Activated CD4-positive, alpha-beta T cell treated with anti-CD3 and anti-CD28 coated beads, Interleukin-2, amount 50 U/mL, for 1 hour (primary cell): ENCODE results near the gene NRG2.

Experiments used
- DNase-seq: peaks from one replicate; pipeline ENCODE4 v3.0.0-alpha.2; 2020

Gene NRG2

DNA sequence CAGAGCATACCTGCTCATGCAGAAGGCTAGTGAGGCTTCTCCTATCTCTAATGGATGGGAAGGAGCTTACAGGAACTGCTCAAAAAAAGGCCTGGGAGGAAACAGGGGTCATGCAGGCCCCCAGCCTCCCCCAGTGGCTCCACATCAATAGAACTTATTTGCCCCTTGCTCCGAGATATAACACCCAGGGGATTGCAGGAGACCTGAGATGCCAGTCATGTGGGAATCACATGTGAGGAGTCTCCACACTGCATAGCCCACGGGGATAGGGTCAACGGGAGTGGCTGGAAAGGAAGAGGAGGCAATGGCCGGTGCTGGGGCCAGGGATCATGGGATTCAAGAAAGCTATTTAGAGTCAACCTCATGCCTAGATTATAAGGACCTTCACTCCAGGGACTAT lies 76.2 kb downstream of the NRG2 start:
- DNase-seq = no peak

DNA sequence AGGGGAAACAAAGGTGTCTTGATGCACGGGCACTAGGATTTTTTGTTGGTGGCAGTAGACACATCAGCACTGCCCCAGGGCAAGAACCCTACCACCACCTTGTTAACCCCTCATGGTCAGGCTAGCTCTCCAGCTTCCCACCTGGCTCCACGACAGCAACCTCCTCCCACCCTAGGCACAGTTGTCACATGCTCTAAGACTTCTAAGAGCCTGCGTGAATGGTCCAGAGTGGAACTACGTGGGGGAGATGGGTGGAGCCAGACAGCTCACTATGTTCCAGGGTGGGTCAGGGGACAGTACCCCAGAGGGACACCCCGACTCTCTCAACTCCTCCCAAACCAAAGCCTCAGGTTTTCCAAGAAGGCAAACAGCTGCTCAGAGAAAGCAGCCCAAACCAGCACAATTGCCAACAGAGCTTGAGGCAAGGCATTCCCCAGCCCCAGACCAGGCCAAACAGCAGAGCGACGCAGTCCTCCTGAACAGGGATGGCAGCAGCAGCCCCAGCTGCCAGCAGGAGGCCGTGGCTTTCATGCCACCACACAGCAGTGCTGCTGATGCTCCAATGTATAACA lies 78.0 kb downstream of the NRG2 start:
- no peak for DNase-seq

DNA sequence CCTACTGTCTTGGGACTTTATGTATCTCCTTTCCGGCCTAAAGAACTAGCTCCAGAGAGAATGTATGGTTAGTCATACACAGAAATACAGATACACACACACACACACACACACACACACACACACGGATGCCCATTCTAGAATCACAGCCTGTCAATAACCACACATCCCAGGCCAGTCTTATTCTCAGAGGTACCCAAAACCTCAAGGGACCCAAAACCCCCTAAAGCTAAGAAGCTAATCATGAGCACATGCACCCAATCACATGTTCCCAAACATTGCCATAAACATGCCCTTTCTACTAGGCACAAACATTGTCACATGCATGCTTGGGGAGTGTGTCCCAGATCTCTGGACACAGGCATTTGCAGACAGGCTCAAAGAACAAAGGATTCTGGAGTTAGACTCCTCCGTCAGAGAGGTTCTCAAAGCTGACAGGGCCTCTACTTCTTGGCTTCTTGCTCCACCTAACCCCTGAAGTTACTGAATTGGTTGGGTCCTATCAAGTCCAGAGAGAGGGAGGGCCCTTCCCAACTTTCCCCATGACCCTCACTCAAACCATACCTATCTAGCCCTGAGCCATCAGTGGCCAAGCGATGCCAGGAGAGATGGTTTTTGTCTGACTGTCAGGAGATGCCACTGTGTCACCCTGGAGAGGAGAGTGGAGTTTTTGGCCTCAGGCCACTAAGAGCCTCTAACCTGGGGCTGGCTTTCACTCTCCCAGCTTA lies 78.7 kb downstream of the NRG2 start:
- DNase-seq = no peak

DNA sequence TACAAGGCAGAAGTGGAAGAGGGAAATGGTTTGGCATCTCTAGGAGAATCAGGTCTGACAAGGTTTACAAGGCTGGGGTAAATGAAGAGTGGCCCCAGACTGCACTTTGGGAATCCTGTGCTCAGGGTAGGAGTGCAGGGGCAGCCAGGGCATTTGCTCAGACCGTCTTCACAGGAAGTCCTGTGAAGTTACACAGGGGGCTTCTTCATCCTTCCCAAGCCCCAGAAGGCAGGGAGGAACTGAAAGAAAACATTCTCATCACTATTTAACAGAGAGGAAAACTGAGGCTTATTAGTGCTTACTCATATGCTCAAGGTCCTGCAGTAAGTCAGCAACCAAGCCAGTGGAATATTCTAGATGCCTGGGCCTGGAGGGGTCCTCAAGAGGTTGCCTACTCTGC lies 80.7 kb downstream of the NRG2 start:
- no peak for DNase-seq

DNA sequence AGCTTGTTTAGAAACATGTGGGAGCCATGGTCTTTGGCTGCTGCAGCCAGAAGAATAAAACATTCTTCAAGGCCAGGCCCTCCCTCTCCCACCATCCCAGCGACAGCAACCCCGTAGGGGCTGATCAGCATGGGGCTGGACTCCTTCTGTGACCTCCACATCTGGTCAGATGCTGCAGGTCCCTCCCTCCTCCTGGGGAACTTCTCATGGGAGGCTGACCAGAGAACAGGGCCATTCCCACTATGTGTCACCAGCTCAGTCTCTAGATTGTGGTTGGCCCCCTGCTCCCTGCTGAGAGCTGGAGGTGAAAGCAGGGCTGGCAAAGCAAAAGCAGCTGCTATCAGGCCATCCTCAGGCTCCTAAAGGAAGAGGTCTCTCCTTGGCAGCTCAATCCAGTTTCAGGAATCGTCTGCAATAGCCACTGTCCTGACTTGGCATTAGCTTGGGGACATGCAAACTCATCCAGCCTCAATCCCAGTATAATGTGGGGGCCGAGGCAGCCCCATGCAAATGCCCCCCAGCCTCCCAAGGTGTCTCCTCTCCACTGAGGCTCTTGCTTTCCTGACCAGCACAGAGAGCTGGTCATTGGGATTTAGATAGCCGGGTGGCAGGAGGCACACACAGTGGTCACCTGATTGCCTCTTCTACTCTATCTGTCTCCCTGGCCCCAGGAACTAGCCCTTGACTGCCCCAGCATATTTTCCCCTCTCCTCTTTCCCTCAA lies 81.5 kb downstream of the NRG2 start:
- no peak for DNase-seq

DNA sequence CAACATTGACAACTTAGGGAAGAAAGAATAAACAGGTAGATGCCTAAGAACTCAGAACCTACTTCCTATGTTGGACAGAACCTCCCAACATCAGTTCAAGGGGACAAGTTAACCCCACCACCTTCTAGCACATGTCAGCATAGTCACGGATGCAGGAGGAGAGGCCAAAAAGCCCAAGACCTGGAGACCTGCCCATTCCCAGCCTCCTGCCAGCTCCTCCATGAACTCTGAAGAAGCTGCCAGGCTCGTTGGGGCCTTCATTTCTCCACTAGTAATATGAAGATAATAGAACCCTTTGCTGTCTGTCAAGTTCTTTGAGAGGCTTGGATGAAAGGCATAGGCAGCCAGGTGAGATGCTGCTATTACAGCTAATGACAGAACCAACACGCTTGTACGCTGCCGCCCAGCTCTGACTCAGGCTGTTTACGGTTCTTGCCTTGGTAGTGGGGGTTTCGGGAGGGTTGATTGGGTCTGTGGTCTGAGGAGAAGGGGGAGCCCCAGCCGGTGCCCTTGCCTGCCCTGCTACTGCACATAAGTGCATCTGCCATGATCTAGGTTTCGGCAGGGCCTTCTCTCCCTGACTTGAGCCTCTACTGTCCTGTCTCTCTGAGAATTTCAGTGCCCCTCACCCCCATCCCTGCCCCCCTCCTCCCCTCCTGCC lies 82.2 kb downstream of the NRG2 start:
- no peak for DNase-seq

DNA sequence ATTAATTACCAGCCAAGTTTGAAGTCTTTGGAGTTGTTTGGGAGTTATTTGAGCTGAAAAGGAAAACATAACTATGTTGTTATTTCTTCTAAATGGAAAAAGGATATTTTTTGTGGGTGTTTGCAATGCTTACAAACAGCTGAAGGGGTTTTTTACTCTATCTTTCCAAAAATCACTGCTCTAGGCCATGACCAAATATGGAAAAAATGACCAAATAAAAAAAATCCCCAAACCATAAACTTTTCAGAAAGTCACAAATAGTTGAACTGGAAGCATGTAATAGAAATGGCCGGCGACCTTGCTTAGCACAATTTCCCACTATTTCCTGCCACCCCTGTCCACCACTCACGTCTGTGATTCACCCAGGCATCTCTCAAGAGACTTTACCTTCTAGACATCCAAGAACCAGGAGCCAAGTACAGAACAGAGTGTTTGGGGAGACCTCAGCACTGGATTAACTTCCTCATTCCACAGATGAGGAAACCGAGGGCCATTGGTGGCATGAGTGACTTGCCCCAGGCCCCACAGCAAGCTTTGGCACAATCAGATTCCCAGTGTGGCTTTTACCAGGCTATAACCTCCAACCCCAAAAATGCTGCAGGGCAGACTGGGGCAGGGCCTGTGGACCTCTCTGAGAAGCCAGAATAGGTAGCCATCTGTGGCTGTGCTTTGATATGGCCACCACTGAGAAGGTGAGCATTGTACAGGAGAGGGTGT lies 84.5 kb downstream of the NRG2 start:
- DNase-seq = no peak

DNA sequence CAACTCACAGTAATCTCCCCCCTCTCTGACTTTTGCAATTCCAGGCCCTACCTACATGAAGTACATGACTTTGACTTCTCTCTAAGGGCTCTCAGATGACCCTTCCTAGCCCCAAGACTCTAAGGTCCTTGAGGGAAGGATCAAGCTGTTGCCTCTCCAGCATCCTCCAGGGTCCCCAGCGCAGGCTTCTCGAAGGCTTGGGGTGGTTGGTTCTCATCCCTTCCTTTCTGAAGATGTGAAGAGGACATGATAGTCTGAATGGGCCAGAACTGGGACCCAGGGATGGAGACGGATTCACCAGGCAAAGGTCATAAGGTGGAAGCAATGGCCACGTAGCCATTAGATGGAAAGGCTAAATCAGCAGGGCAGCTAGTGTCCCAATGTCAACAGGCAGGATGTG lies 86.8 kb downstream of the NRG2 start:
- DNase-seq = no peak

DNA sequence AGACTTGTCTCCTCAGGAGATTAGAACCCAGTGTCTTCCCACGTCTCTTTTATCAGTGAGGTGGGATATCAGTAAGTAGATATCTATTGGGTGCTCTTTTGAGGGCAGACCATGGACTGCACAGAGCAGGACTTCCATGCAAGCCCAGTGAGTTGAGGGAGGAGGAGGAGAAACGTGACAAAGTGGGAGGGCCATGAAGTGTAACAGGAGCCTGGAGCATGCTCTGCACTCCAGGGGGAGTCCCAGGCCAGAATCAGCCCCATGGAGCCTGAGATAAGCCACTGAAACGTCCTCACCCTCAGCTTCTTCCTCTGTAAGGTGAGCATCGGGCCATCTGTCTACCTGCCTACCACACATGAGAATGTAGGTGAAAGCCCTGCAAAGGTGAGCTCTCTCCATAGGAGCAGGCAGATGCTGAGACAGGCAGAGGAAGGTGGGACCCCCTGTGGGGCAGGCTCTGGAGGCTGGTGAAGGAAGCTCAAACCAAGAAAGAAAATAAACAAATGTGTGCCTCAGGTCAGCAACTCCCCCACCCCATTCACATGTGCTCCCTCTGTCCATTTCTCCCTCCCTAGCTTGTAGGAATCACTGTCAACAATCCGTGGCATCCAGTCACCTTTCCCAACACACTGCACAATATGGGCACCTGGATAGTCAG lies 87.4 kb downstream of the NRG2 start:
- DNase-seq = no peak

DNA sequence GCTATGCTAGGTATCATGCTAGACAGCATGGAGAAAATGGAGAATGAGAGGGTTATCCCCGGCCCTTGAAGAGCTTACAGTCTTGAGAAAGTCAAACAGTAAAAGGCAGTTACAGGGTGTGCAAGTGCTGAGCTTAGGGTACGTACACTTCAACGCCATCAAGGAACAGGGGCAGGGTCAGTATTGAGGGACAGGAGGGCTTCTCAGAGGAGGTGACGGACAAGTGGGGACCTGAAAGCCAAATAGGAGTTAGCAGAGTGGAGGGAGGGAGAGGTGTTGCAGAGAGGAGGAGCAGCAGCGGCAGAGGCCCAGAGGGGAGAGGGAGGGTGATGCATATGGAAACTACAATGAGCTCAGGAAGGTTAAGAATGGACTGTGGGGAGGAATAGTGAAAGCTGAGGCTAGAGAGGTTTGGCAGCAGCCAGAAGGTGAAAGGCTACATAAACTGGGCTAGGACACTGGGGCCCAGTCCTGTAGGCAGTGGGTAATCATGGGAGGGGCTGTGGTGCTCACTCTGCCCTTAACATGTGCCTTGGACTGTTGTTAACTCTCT lies 88.0 kb downstream of the NRG2 start:
- no peak for DNase-seq

DNA sequence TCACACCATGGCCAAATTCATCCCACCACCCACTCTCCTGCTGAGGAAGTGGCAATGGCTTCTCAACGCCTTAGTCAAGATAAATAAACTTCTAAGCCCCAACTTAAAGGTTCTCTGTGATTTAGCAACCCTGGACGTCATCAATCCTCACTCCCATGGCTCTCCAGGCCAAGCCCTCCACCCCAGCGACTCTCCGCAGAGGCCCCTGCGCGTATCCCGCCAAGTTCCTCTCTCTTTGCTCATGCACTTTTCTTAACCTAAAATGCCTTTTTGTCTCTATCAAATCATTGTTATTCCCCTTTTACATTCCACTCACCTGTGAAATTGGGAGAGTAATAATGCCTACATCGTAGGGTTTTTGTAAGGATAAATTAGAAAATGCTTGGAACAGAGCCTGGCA lies 88.6 kb downstream of the NRG2 start:
- no peak for DNase-seq

DNA sequence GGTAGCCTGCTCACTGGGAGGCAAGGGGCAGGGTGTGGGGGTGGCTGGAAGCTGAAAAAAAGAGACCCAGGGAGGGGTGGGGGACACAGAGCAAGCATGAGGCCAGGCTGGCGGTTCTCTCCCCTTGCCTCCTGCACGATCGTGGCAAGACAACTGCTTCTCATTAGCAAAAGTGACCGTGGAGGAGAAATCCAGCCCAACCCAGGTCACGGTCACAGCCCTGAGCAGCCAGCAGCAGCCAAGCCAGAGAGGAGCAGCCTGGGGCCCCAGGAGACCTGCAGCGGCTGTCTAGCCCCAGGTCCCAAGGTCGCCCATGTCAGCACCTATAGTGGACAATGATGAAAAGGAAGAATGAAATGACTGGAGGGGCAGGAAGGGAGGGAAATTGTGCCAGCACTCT lies 89.1 kb downstream of the NRG2 start:
- no peak for DNase-seq

DNA sequence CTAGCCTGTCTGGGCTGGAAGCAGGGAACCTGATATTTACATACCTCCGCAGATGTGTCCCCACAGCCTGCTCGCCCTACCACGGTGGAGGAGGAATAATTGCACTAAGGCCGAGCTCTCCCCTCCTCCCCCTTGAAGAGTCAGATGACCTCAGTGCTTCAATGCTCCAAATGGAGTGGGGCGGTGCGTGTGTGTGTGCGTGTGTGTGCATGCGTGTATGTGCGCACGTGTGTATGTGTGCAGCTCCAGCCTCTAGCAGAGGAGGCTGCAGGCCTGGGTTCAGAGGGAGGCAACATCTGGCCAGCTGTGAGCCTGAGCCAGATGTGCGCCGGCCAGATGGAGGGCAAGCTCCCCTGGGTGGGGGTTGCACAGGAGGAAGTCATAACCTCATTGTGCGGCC lies 90.5 kb downstream of the NRG2 start:
- DNase-seq = no peak

DNA sequence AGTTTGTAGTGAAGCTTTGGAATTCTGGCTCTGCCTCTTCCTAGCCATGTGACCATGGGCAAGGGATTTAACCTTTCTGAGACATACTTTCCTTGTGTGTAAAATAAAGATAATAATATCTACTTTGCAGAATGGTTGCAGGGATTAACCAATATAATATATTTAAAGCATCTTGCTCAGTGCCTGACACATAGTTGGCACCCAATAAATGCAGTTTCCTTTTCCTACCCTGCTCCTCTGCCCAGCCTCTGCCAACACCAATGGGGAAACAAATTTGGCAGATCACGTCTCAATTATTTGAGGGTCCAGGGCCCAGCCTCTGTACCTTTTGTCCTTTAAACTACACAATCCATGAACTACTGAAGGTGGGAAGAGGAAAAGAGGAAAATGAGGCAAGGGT lies 91.1 kb downstream of the NRG2 start:
- no peak for DNase-seq

DNA sequence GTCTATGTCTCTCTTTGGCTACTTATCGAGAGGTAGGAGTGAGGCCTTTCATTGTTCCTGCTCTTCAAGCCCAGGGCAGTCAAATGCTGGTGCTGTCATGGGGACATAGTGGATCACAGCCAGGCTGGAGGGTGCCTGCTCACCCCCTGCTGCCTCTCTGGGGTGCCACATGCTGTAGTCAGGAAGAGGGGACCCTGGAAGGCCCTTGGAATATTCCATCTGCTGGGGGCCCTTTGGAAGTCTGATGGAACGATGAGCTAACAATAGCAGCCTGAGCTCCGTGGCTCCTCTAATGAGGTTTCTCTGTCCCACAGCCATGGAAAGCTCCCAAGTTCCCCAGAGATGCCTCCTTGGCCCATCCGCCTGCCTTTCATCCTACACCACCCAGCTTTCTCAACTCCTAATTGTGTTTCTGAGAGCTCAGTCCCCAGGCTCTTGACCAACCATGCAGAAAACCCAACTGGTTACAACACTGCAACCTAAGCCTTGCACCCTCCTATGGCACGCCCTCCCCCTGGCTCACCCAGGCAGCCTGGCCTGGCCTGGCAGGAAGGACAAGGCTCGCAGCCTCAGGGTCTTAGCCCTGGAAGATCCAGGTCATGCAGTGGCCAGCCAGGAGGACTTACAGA lies 91.7 kb downstream of the NRG2 start:
- no peak for DNase-seq

DNA sequence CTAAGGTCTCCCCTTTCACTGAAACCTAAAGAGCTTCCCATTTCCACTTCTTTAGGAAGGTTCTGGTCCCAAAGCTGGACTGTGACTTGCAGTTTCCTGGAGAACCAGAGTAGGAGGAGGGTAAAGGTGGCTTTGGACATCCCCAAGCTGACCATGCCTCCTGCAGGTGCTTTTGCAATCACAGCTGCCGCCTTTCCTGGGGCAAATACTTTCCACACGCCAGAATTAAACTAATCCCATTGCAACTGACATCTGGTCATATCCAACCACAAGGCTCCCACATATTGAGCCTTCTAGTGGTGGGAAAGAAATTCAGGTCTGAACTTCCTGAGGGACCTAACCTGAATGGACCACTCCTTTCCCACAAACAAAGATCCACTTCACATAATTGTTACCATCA lies 92.7 kb downstream of the NRG2 start:
- no peak for DNase-seq

DNA sequence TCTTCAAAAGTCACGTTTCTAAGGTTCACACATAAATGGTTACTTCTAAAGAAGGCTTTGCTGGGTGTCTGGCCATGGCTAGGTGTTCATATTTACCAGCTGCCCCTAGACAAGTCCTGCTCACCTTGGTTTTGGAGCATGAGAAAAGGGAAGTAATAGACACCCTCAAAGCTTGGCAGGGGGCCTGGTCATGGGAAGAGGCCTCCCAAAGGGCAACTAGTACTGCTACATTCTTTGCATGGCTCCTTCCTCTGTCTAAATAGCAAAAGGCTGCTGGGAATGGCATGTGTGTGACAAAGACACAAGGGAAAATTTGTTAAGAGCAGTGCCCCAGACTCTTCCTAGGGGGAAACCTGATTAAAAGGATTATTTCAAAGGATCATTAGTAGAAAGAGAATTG lies 93.4 kb downstream of the NRG2 start:
- no peak for DNase-seq

DNA sequence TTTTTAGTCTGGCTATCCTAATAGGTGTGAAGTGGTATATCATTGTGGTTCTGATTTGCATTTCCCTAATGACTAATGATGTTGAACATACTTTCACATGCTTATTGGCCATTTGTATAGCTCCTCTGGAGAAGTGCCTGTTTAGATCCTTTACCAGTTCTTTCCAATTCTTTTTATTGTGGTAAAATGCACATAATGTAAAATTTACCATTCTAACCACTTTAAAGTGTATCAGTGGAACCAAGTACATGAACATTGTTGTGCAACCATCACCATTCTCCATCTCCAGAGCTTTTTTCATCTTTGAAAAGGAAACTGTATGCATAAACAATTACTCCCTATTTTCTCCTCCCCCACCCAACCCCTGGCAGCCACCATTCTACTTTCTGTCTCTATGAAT lies 95.4 kb downstream of the NRG2 start:
- no peak for DNase-seq

DNA sequence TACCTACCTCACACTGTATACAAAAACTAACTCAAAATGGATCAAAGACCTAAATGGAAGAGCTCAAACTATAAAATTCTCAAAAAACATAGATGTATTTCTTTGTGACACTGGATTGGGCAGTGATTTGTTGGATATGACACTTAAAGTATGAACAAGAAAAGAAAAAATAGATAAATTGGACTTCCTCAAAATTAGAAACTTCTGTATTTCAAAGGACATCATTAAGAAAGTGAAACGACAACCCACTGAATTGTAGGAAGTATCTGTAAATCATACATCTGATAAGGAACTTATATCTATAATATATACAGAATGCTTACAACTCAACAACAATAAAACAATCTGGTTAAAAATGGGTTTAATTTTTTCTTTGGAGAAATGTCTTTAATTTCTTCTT lies 96.7 kb downstream of the NRG2 start:
- no peak for DNase-seq

DNA sequence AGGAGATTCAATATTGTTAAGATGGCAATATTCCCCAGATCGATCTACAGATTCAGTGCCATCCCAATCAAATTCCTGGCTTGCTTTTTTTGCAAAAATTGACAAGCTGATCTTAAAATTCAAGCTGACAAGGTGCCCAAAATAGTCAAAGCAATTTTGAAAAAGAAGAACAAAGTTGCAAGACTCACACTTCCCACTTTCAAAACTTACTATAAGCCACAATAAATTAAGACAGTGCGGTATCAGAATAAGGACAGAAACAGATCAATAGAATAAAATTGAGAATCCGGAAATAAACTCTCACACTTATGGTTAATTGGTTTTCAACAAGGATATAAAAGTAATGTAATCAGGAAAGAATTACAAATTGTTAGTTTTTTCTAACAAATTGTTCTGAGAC lies 97.1 kb downstream of the NRG2 start:
- no peak for DNase-seq

DNA sequence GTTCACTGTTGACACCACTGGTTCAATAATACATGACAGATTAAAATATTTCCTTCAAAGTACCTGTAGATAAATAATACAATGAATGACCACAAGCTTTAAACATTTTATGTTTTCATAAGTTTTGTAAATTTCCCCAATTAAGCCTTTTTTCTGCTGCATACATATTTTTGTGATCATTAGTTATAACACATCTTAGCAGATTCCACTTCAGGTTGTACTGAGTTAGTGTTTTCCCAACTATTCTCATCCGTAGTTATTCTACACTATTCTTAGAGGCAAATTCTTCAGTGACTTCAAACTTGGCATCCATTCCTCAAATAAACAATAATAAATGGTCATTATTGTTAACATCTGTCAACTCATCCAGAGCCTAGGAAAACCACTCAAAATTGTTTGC lies 100.9 kb downstream of the NRG2 start:
- no peak for DNase-seq

DNA sequence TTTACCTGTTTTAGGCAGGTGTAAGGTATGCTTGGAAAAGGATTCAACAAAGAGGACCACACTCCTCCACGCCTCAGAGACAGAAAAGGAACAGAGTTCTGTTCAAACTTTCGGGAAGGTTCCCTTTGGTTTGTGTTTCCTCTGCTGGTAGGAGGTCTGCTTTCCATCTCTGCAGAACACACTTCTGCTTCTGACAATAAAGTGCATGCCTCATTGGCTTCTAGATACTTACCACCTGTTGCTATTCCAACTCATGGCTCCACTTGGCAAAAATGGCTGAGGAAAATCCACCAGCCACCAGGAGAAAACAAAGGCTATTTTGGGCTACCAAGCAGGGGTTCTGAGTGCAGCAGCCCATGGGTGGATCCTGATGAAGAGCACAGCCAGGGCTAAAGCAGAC lies 112.7 kb downstream of the NRG2 start:
- DNase-seq = no peak
